Type B pancreatic cell (in vitro differentiated cells): ENCODE measurements around the gene SUPT4H1. TPM values are rescaled to one million over a fixed set of nuclear protein-coding genes. Genes with fewer than 3 reads are reported as not detected.
A peak's percentile ranks its signal among the peaks of the same experiment; 100 is the strongest.

Experiments used
- DNase-seq: peaks from one replicate; pipeline ENCODE4 v3.0.0; 2021; ENCODE audit warnings: mixed read lengths; ENCODE audit not compliant: unreplicated experiment; ENCODE audit errors: extremely low spot score
- H3K27ac Mint-ChIP-seq: 2 replicates; pipeline ENCODE4 v1.8.0; 2021; ENCODE audit warnings: mild to moderate bottlenecking, mixed read lengths
- H3K27me3 Mint-ChIP-seq: 2 replicates; pipeline ENCODE4 v1.8.0; 2021; ENCODE audit warnings: mixed read lengths
- H3K36me3 Mint-ChIP-seq: 2 replicates; pipeline ENCODE4 v1.8.0; 2021; ENCODE audit warnings: mixed read lengths
- H3K4me1 Mint-ChIP-seq: one replicate; pipeline ENCODE4 v1.8.0; 2021; ENCODE audit warnings: mixed read lengths; ENCODE audit not compliant: unreplicated experiment
- H3K4me3 Mint-ChIP-seq: 2 replicates; pipeline ENCODE4 v1.8.0; 2021; ENCODE audit warnings: mild to moderate bottlenecking, mixed read lengths
- H3K9me3 Mint-ChIP-seq: 2 replicates; pipeline ENCODE4 v1.8.0; 2021; ENCODE audit warnings: mixed read lengths
- total RNA-seq: library from RNA; stranded (reverse); gene quantifications from 2 replicates; pipeline ENCODE4 v1.2.1, GENCODE V29; 2021; ENCODE audit warnings: low replicate concordance
- TF ChIP-seq, protein P1 (sequence below): fragments of 200-600 bp; sonication (generic); conservative IDR thresholded peaks from 2 replicates; pipeline ENCODE4 v1.5.0; 2021; ENCODE audit warnings: antibody characterized with exemption, mild to moderate bottlenecking

Gene SUPT4H1
- total RNA-seq, 1 donor from 2014 or later = 82.9 TPM

DNA sequence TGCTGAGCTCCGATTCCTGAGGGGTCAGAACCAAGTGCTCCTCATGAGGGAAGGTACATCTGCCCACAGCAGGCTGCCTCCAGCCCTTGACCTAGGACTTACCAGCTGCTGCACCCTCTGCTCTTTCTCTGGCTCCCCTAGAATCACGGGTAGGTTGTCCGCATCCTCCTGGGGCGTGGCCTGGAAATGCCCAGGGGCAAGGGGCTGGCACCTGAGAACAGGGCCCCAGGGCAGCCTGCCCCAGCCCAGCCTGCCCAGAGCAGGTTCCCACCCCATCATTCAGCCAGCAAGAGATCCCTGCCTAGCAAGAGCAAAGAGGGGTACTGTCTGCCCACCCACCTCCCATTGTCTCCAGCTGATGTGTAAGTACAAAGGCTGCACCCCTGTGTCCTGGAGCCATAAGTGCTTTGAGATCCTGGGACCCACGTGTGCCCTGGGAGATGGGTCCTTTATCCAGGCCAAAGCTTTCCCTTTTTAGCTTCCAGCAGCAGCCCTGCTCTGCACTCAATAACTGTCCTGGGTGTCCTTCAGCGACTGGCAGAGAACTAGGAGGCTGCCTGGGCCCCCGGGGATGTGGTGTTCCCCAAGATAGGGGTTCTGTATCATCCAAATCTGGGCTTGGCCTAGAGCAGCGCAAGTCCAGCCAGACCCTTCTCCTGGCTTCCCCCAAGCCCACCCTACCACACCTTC, 28.5 kb downstream of the SUPT4H1 start:
- DNase-seq = no peak
- Mint-ChIP-seq H3K4me3 (peak overlapping the region; percentile 75), H3K27me3 (peaks cover 17% of the 10 kb centered on the region), H3K36me3 (no peaks in the 10 kb centered on the region), H3K4me1 (peaks cover 16% of the 10 kb centered on the region), H3K9me3 (no peaks in the 10 kb centered on the region), H3K27ac (no peak overlapping the region)
- TF ChIP-seq, protein P1, sequence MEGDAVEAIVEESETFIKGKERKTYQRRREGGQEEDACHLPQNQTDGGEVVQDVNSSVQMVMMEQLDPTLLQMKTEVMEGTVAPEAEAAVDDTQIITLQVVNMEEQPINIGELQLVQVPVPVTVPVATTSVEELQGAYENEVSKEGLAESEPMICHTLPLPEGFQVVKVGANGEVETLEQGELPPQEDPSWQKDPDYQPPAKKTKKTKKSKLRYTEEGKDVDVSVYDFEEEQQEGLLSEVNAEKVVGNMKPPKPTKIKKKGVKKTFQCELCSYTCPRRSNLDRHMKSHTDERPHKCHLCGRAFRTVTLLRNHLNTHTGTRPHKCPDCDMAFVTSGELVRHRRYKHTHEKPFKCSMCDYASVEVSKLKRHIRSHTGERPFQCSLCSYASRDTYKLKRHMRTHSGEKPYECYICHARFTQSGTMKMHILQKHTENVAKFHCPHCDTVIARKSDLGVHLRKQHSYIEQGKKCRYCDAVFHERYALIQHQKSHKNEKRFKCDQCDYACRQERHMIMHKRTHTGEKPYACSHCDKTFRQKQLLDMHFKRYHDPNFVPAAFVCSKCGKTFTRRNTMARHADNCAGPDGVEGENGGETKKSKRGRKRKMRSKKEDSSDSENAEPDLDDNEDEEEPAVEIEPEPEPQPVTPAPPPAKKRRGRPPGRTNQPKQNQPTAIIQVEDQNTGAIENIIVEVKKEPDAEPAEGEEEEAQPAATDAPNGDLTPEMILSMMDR = no peak

DNA sequence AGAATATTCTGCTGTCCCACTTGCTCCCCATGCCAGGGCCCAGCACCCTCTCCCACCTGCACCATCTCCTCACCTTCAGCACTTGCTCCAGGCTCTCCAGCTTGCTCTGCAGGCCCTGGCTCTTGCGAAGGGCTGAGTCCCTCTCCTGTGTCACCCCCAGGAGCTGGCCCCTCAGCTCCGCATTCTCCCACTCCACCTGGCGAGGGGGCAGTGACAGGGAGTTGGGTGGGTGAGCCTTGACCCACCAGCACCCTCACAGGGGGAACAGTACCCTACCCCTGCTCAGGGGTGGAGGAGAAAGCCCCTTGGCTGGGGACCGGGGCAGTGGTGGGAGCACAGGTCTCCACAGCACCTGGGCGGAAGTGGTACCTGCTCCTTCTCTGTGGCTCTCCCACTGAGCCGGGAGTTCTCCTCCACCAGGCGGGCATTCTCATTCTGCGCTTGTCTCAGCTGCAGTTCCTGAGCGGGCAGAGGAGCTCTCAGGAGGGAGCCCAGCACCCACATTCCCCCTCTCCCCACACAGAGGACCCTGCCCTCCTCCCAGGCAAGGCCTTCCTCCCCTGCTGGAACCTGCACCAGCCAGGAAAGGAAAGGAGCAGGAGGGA, 29.3 kb downstream of the SUPT4H1 start:
- Mint-ChIP-seq H3K27me3 (peaks cover 17% of the 10 kb centered on the region), H3K4me1 (peaks cover 10% of the 10 kb centered on the region), H3K9me3 (no peaks in the 10 kb centered on the region), H3K36me3 (no peaks in the 10 kb centered on the region), H3K4me3 (no peak overlapping the region), H3K27ac (no peak overlapping the region)
- TF ChIP-seq, protein P1 = no peak
- DNase-seq = no peak

DNA sequence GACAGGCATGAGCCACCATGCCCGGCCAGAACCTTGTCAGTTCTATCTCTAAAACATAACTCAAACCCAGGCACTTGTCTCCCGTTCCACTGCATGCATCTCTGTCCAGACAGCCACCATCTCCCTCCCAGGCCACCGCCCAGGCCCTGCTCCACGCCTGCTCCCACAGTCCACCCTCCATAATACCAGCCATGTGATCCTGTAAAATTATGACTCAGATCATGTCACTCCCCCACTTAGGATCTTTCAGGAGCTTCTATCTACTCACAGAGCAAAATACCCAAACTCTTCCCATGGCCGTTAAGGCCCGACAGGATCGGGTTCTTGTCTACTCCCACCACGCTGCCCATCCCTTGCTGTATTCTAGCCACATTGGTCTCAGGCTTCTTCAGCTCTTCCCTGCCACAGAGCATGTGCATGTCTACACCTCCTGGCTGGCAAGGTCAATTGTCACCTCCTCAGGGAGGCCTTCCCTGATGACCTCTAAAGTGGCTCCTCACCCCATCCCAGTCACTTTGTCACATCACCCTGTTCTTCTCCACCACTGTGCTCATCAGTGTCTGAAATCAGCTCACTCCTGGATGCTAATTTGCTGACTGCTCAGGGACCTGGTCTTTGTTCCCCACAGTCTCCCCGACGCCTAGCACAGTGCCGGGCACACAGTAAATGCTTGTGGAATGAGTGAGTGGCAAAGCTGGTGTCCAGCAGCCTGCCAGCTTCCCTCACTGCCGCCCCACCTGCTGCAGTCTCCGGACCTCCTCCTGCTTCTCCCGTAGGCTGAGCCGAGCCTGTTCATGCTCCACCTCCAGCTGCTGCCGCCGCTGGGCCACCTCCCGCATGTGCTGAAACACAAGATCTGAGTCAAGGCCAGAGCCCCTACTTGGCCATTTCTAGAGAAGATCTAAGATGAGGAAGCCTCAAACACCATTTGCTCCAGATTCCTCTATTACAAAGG, 30.2 kb downstream of the SUPT4H1 start:
- peaks cover 11% of the 10 kb centered on the region for H3K4me1 Mint-ChIP-seq
- no peaks in the 10 kb centered on the region for H3K9me3 Mint-ChIP-seq
- TF ChIP-seq, protein P1 = no peak
- no peak overlapping the region for H3K27ac Mint-ChIP-seq
- DNase-seq = no peak
- no peaks in the 10 kb centered on the region for H3K36me3 Mint-ChIP-seq
- H3K27me3 Mint-ChIP-seq = peaks cover 16% of the 10 kb centered on the region
- H3K4me3 Mint-ChIP-seq = no peak overlapping the region

DNA sequence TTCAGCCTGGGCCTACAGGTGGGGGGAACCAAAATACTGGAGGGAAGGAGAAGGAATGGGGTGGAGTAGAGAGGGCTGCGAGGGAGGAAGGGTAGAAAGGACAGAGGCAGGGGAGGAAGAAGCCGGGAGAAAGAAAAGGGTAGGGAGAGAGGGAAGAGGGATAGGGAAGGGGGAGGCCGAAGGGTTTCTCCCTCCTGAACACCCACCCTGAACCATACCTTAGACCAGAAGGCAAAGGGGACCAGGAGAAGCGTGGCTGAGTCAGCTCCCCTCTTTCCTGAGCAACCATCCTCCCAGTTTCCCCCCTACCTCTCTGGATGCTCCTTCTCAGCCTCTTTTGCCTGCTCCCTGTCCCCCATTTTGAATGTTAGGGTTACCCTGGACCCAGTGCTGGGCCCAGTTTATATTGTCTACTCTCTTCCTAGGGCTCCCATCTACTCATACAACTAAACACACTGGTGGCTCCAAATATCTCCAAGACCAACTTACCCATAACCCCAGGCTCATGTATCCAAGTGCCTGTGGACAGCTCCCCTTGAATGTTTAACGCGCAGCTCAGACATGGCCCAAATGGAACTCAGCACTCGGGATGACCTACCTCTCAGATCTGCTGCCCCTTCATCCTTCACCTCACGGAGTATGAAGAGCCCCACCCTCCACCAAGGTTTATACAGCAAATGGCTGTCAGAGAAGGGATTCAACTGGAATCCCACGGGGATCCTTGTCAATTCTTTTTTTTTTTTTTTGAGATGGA, 31.3 kb downstream of the SUPT4H1 start:
- Mint-ChIP-seq H3K36me3 (no peaks in the 10 kb centered on the region), H3K4me1 (peaks cover 11% of the 10 kb centered on the region), H3K27me3 (peaks cover 10% of the 10 kb centered on the region), H3K27ac (no peak overlapping the region), H3K9me3 (no peaks in the 10 kb centered on the region), H3K4me3 (no peak overlapping the region)
- TF ChIP-seq, protein P1 = no peak
- DNase-seq = no peak

DNA sequence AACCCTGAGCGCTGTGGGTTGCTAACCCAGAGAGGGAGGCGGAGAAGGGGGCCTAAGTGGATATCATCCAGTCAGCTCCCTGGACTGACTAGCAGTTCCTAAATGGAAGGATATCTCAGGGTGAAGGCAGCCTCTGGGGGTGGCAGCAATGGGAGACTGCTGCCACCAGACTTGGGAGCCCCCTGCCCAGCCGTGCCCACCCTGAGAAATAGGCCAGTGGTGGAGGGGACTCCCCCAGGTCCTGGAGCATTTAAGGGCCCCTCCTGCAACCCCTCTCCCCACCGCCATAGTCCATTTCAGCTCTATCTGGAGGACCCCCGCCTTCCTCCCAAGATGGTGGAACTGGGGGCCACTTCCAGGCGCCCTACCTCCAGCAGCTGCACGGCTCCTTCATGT, 31.8 kb downstream of the SUPT4H1 start:
- Mint-ChIP-seq H3K9me3 (no peaks in the 10 kb centered on the region), H3K27ac (no peak overlapping the region), H3K4me3 (no peak overlapping the region), H3K36me3 (no peaks in the 10 kb centered on the region), H3K27me3 (peaks cover 8% of the 10 kb centered on the region), H3K4me1 (peaks cover 8% of the 10 kb centered on the region)
- TF ChIP-seq, protein P1 = no peak
- no peak for DNase-seq
